T1000 (cell line): Measurements from ENCODE around the gene IFNA8.
"Not testable (repeated sequence)": the region's sequence is repeated elsewhere in the genome, so short reads cannot be mapped to it uniquely, and the experiment has no call there.

ENCODE experiments used
- DNase-seq: peaks from one replicate; lab custom pipeline; 2025; ENCODE audit warnings: mixed read lengths; lab: John Stamatoyannopoulos, UW

Gene IFNA8

GRCh38 chr9:21408817-21409216 lies at the start of gene IFNA8:
Gene IFNA8, plus strand, starts transcription at chr9:21409117. Its CDS starts 60 bp downstream, at chr9:21409177.
- DNase-seq, result no peak

- no peak for DNase-seq
Observed at GRCh38 chr9:21362287-21362686, 46.6 kb upstream of the IFNA8 start.

GRCh38 chr9:21367169-21367568 lies 41.7 kb upstream of the IFNA8 start:
- DNase-seq, result not testable (repeated sequence)

- DNase-seq, result no peak
Observed at GRCh38 chr9:21367957-21368356, 41.0 kb upstream of the IFNA8 start, which contains the start of gene IFNA13. Gene IFNA13, minus strand, starts transcription at chr9:21368057. Its CDS starts 47 bp downstream, at chr9:21368010.

GRCh38 chr9:21371467-21371866 lies 37.5 kb upstream of the IFNA8 start:
- DNase-seq, result not testable (repeated sequence)

- no peak for DNase-seq
Observed at GRCh38 chr9:21381448-21382339, 27.2 kb upstream of the IFNA8 start.

GRCh38 chr9:21383627-21384026 lies 25.3 kb upstream of the IFNA8 start:
- DNase-seq, result no peak

GRCh38 chr9:21385131-21385670 lies 23.7 kb upstream of the IFNA8 start, which contains the start of gene IFNA2:
Gene IFNA2, minus strand, starts transcription at chr9:21385398. Its CDS starts 69 bp downstream, at chr9:21385329.
- no peak for DNase-seq

GRCh38 chr9:21392270-21392669 lies 16.6 kb upstream of the IFNA8 start:
- DNase-seq, result no peak

GRCh38 chr9:21395778-21396717 lies 12.9 kb upstream of the IFNA8 start:
- DNase-seq, result no peak

GRCh38 chr9:21398955-21399489 lies 9.9 kb upstream of the IFNA8 start:
- DNase-seq, result no peak

- no peak for DNase-seq
Observed at GRCh38 chr9:21399956-21400355, 9.0 kb upstream of the IFNA8 start.

GRCh38 chr9:21402386-21403251 lies 6.3 kb upstream of the IFNA8 start:
- DNase-seq, result no peak

GRCh38 chr9:21404146-21404545 lies 4.8 kb upstream of the IFNA8 start:
- DNase-seq, result no peak

- no peak for DNase-seq
Observed at GRCh38 chr9:21412107-21412506, 3.2 kb downstream of the IFNA8 start.

- no peak for DNase-seq
Observed at GRCh38 chr9:21413151-21413550, 4.2 kb downstream of the IFNA8 start.

GRCh38 chr9:21413624-21414023 lies 4.7 kb downstream of the IFNA8 start:
- no peak for DNase-seq

- no peak for DNase-seq
Observed at GRCh38 chr9:21414220-21414940, 5.5 kb downstream of the IFNA8 start.

- no peak for DNase-seq
Observed at GRCh38 chr9:21415493-21416267, 6.8 kb downstream of the IFNA8 start.
